Natural killer cell treated with Interleukin-12 subunit alpha and Interleukin-12 subunit beta and Interleukin-15 and Interleukin-18, amount 100 ng/mL, for 72 hours (primary cell): ENCODE measurements around the gene ATP8A2. TPM values are rescaled to one million over a fixed set of nuclear protein-coding genes. Genes with fewer than 3 reads are reported as not detected.

Source experiments
- ATAC-seq, 2 donors: fragments of 150-1000 bp; cut with Tn5 transposase in 1 of 2; sonication (Bioruptor Pico), chemical (Tn5 transposase) in 1 of 2; 2 replicates each; pipeline ENCODE4 v1.10.0; 2021
- DNase-seq: peaks from one replicate; pipeline ENCODE4 v3.0.0; 2022; ENCODE audit warnings: low spot score
- H3K27ac Mint-ChIP-seq, 2 donors: 1 replicate in 1 of 2; 2 replicates in 1 of 2; pipeline ENCODE4 v1.8.0; 2022; ENCODE audit warnings: mixed read lengths in 2 of 2, mild to moderate bottlenecking in 1 of 2, moderate library complexity in 1 of 2
- H3K27me3 Mint-ChIP-seq, 2 donors: 1 replicate in 1 of 2; 2 replicates in 1 of 2; pipeline ENCODE4 v1.8.0; 2022; ENCODE audit warnings: mixed read lengths in 2 of 2
- H3K36me3 Mint-ChIP-seq: one replicate; pipeline ENCODE4 v1.8.0; 2022; ENCODE audit warnings: mixed read lengths
- H3K4me1 Mint-ChIP-seq, 2 donors: 1 replicate in 1 of 2; 2 replicates in 1 of 2; pipeline ENCODE4 v1.8.0; 2022; ENCODE audit warnings: low read depth in 2 of 2, mixed read lengths in 2 of 2, mild to moderate bottlenecking in 1 of 2
- H3K4me3 Mint-ChIP-seq: one replicate; pipeline ENCODE4 v1.8.0; 2022; ENCODE audit warnings: mixed read lengths
- H3K9me3 Mint-ChIP-seq: 2 replicates; pipeline ENCODE4 v1.8.0; 2022; ENCODE audit warnings: mixed read lengths
- total RNA-seq, 2 donors: library from RNA; stranded (reverse); gene quantifications; one replicate each; pipeline ENCODE4 v1.2.3, GENCODE V29; 2022

ATP8A2 gene
- total RNA-seq, 2 donors from 2014 or later, result 0.10 to 0.14 TPM

DNA sequence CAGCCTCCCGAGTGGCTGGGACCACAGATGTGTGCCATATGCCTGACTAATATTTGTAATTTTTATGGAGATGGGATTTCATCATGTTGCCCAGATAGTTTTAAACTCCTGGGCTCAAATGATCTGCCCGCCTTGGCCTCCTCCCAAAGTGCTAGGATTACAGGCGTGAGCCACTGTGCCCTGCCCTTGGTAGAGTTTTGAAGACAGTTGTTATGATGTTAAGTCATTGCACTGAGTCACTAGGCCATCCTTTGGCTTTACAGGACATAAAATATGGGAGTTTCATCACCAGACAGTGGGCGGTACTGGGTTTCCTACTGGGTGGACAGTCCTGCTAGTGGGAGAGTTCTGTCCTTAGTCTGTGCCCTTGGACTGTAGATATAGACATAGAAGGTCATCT lies 282.5 kb downstream of the ATP8A2 start:
- ATAC-seq (no peak), DNase-seq (no peak)
- no peaks in the 10 kb centered on the region for H3K36me3 Mint-ChIP-seq
- no peak overlapping the region for H3K4me3 Mint-ChIP-seq
- no peaks in the 10 kb centered on the region for H3K9me3 Mint-ChIP-seq
- H3K4me1 Mint-ChIP-seq, result no peaks in the 10 kb centered on the region
- H3K27ac Mint-ChIP-seq, result no peak overlapping the region
- H3K27me3 Mint-ChIP-seq, result peaks cover 11 to 16% of the 10 kb centered on the region in 2 donors

DNA sequence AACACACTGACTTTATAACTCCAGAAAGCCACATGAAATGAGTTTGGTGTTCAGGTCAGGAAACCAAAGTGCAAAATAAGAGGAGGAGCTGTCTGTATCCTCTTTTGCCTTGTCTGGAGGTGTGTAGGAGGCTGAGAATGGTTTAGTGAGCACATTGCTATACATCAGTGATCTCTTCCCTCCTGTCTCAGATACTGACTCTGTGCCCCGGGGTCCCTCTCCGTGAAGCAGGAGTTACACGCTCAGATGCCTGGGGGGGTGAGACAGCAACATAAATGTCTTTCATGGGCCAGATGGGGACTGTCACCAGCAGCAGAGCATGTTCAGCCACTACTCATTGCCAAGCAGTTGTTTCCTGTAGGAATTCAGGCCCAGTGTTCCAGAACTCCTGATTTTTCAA lies 285.4 kb downstream of the ATP8A2 start:
- H3K27ac Mint-ChIP-seq, result no peak overlapping the region
- H3K27me3 Mint-ChIP-seq, result peaks cover 15 to 16% of the 10 kb centered on the region in 2 donors
- DNase-seq, result no peak
- no peaks in the 10 kb centered on the region for H3K36me3 Mint-ChIP-seq
- no peak overlapping the region for H3K4me3 Mint-ChIP-seq
- no peaks in the 10 kb centered on the region for H3K9me3 Mint-ChIP-seq
- no peak for ATAC-seq
- no peaks in the 10 kb centered on the region for H3K4me1 Mint-ChIP-seq

DNA sequence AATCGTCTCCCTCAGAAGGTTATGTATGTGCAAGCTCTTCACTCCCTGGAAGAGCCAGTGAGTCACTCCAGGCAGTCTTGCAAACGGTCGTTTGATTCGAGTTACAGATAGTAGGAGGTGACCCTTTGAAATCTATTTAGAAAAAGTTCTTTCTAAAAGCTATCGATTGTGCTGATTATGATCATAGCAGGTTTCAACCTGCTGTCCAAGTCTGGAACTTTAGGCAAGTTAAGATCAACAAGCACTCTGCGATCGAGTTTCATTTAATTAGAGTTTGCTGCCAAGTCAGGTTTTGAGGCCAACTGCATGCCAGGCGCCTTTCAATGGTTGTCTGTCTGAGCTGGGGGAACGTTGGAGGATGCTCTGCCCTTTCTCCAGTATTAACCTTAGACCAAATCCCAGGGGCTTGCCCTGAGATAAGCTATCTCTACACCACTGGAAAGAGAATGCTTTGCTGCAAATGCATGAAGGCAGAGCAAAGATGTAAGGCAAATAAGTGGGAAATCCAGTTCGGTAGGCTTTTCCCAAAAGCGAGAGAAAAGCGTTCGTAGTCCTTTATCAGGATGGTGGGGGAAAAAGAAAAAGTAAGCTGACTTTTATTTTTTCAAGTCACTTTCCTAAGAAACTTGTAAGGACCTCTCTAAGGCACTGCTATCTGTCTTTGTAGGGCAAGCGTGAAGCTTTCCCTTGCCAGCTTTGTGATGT lies 287.5 kb downstream of the ATP8A2 start:
- ATAC-seq (no peak), DNase-seq (no peak)
- Mint-ChIP-seq H3K27me3 (peaks cover 8 to 9% of the 10 kb centered on the region in 2 donors), H3K36me3 (no peaks in the 10 kb centered on the region), H3K9me3 (no peaks in the 10 kb centered on the region), H3K27ac (no peak overlapping the region), H3K4me3 (no peak overlapping the region), H3K4me1 (no peaks in the 10 kb centered on the region)

DNA sequence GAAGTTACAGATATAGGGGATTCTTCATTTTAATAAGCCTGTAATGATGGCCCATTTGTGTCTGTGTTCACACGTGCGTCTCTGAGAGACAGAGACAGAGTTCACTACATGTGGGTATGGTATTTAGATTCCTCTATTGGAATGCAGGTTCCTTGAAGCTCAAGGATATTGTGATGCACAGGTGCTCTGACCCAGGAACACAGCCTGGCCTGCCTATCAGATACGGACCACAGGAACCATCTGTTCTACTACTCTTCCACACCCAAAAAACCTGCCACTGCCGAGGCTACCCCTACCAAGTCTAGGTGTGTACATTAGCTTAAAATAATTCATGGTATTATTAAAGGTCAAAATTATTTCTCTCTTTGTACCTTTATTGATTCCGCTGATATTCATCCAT lies 289.2 kb downstream of the ATP8A2 start:
- Mint-ChIP-seq H3K9me3 (no peaks in the 10 kb centered on the region), H3K27me3 (peaks cover 11 to 16% of the 10 kb centered on the region in 2 donors), H3K27ac (no peak overlapping the region), H3K4me1 (no peaks in the 10 kb centered on the region), H3K36me3 (no peaks in the 10 kb centered on the region), H3K4me3 (no peak overlapping the region)
- no peak for DNase-seq
- ATAC-seq, result no peak

DNA sequence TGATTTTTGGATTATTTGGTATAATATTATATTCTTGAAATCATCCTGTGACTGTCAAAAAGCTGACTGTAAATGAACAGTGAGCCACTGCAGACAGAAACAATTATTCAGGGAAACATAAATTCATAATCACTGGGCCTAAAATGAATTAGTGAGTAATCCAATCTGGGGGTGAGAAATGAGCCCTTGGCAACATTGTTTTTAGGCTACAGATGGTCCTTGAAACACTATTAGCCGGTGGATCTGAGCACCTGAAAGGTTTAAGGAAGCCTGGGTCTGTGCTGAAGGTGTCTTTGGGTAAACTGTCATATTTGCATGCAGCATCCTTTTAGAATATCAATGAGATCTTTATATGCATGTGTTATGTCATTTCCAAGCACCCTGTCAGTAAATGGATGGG lies 290.7 kb downstream of the ATP8A2 start:
- DNase-seq, result no peak
- no peaks in the 10 kb centered on the region for H3K4me1 Mint-ChIP-seq
- H3K4me3 Mint-ChIP-seq, result no peak overlapping the region
- no peak for ATAC-seq
- no peaks in the 10 kb centered on the region for H3K9me3 Mint-ChIP-seq
- peaks cover 11 to 16% of the 10 kb centered on the region in 2 donors for H3K27me3 Mint-ChIP-seq
- no peaks in the 10 kb centered on the region for H3K36me3 Mint-ChIP-seq
- H3K27ac Mint-ChIP-seq, result no peak overlapping the region

DNA sequence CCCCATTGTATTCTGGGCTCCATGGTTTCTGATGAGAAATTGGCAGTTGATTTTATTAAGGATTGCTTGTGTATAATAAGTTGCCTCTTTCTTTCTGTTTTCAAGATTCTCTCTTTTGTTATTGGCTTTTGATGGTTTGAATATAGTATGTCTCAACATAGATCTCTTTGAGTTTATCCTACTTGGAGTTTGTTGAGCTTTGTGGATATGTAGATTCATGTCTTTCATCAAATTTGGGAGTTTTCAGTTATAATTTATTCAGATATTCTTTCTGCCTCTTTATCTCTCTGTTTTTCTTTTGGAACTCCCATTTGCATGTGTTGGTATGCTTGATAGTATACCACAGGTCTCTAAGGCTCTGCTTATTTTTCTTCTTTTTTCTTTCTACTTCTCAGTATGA lies 296.6 kb downstream of the ATP8A2 start:
- no peak overlapping the region for H3K27ac Mint-ChIP-seq
- H3K4me1 Mint-ChIP-seq, result no peaks in the 10 kb centered on the region
- no peak overlapping the region for H3K4me3 Mint-ChIP-seq
- peaks cover 9% of the 10 kb centered on the region for H3K9me3 Mint-ChIP-seq
- DNase-seq (no peak), ATAC-seq (no peak)
- peaks cover 16% of the 10 kb centered on the region for H3K36me3 Mint-ChIP-seq
- peaks cover 22 to 25% of the 10 kb centered on the region in 2 donors for H3K27me3 Mint-ChIP-seq

DNA sequence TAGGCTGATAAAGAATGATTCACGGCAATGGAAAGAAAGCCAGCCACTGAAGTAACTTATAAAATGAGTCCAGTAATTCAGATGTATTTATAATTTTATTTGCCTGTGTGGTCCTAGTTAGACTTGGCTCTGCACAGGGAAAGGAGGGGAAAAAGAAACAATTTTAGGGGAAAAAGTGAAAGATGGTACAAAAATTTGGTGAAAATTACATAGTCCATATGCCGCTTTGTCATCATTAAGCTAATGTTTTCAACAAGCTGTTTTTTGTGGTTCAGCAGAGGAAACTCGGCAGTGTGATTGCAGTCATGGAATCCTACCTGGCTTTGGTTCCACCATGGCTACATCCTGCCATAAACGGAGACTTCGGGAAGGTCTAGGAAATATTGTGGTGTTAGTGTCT lies 301.9 kb downstream of the ATP8A2 start:
- DNase-seq (no peak), ATAC-seq (no peak)
- no peaks in the 10 kb centered on the region for H3K4me1 Mint-ChIP-seq
- H3K9me3 Mint-ChIP-seq, result peaks cover 7% of the 10 kb centered on the region
- no peak overlapping the region for H3K4me3 Mint-ChIP-seq
- H3K36me3 Mint-ChIP-seq, result peaks cover 9% of the 10 kb centered on the region
- H3K27me3 Mint-ChIP-seq, result peaks cover 19 to 26% of the 10 kb centered on the region in 2 donors
- H3K27ac Mint-ChIP-seq, result no peak overlapping the region

DNA sequence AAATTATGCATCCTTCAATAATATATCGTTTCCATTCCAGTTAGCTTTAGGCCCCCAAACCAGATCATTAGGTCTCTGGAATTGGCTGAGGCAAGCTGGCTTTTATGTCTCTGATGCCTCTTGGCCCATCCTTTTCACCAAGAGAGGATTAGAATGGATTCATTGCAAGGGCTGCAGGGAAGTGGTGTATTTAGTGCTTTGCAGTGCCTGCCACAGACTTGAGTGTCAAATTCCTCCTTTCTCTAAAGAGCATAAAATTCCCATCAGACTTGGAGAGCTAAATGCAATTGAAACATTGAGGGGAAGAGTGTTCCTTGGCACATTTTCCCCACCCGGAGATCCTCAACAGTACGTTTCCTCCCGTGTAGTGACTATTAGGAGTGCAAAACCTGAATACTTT lies 302.6 kb downstream of the ATP8A2 start:
- Mint-ChIP-seq H3K27ac (no peak overlapping the region), H3K9me3 (peaks cover 4% of the 10 kb centered on the region), H3K36me3 (peaks cover 5% of the 10 kb centered on the region), H3K4me1 (no peaks in the 10 kb centered on the region), H3K4me3 (no peak overlapping the region), H3K27me3 (peaks cover 18 to 26% of the 10 kb centered on the region in 2 donors)
- ATAC-seq (no peak), DNase-seq (no peak)

DNA sequence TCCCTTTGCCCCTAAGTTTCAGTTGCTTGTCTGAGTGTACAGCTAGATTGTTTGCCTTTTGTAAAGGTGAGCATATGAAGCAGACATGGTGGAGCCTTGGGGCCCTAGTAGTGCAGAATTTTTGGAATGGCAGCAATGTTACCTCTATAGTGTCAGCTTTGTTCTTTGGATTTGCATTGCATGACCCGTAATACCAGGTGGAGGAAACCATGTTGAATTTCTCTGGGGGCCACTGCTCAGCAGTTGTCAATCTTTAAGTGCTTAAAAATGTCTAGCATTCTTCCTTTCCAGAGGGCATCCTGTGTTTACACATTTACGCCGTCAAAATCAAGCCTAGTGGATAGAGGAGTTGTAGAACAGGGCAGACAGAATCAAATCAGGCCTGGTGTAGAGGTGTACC lies 303.3 kb downstream of the ATP8A2 start:
- no peak overlapping the region for H3K27ac Mint-ChIP-seq
- H3K4me1 Mint-ChIP-seq, result no peaks in the 10 kb centered on the region
- no peak overlapping the region for H3K4me3 Mint-ChIP-seq
- no peak for ATAC-seq
- H3K36me3 Mint-ChIP-seq, result no peaks in the 10 kb centered on the region
- peaks cover 18 to 29% of the 10 kb centered on the region in 2 donors for H3K27me3 Mint-ChIP-seq
- DNase-seq, result no peak
- no peaks in the 10 kb centered on the region for H3K9me3 Mint-ChIP-seq

DNA sequence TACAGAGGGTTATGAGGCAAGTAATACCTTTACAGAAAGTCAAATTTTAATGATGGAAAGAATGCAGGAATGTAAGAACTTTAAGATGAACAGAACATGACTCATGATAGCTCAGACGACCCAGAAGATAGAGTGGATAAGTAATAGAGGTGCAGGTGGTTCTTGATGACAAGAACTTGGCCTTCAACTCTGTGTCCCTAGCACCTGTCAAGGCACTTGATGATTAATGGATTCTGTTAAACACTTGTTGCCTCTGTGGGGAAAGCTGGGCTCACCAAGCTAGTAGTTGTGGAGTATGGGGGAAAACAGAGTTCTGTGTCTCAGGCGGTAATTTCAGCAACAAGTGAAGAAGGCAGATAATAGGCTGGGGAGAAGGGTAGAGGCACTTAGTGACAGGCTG lies 306.2 kb downstream of the ATP8A2 start:
- Mint-ChIP-seq H3K4me1 (no peaks in the 10 kb centered on the region), H3K27me3 (peaks cover 16 to 17% of the 10 kb centered on the region in 2 donors), H3K27ac (no peak overlapping the region), H3K36me3 (no peaks in the 10 kb centered on the region), H3K9me3 (no peaks in the 10 kb centered on the region), H3K4me3 (no peak overlapping the region)
- ATAC-seq, result no peak
- DNase-seq, result no peak

DNA sequence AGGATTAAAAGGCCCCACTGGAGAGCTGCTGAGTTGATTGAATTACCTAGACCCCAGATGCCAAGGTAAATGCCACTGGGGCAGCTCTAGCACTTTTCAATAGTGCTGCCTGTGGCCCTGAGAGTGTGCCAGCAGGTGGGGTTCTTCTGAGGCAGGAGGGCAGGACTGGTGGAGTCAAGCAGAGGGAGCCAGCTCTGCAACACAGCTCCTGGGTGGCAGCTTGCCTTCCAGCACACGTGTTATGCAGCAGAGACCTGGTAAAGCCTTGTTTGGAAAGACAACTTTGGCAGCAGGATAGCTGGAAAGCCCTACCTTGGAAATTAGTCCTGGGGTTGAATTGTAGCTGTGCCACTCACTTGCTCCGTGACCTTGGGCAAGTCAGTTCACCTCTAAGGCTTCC lies 306.6 kb downstream of the ATP8A2 start:
- no peaks in the 10 kb centered on the region for H3K9me3 Mint-ChIP-seq
- no peaks in the 10 kb centered on the region for H3K4me1 Mint-ChIP-seq
- H3K4me3 Mint-ChIP-seq, result no peak overlapping the region
- H3K27ac Mint-ChIP-seq, result no peak overlapping the region
- no peak for ATAC-seq
- DNase-seq, result no peak
- H3K36me3 Mint-ChIP-seq, result no peaks in the 10 kb centered on the region
- peaks cover 14 to 17% of the 10 kb centered on the region in 2 donors for H3K27me3 Mint-ChIP-seq

DNA sequence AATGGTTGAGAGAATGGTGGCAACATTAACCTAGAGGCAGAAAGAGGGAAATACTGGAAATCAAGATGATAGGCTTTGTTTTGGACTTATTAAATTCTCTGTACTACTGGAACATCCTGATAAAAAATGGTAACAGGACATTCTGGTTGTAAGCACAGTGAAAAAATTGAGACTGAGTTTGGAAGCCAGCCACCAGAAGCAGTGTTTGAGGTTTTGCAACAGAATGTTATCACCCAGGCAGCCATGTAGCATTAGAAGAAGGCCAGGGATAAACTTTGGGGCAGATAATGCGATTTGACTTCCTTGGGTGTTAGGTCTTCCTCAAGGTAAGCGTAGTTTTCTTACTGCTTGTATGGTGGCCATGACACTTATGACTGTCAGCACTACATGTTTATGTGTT lies 307.4 kb downstream of the ATP8A2 start:
- no peak for DNase-seq
- Mint-ChIP-seq H3K27me3 (peaks cover 14 to 17% of the 10 kb centered on the region in 2 donors), H3K36me3 (no peaks in the 10 kb centered on the region), H3K4me1 (no peaks in the 10 kb centered on the region), H3K9me3 (no peaks in the 10 kb centered on the region), H3K4me3 (no peak overlapping the region), H3K27ac (no peak overlapping the region)
- no peak for ATAC-seq

DNA sequence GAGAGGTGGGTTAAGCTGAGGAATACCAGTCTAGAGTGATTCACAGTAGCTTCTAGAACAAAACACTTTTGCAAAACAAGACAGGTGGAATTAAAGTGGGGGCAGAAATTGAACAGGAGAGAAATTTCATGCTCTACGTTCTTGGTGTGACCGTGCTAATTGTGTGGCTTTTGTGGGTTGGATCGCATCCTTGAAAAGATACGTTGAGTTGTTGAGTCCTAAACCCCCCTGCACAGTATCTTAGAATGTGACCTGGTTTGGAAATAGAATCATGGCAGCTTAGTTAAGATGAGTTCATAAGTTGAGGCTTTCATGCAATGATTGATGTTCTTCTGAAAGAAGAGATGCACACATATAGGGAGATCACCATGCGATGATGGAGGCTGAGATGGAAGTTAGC lies 308.2 kb downstream of the ATP8A2 start:
- Mint-ChIP-seq H3K27ac (no peak overlapping the region), H3K4me3 (no peak overlapping the region), H3K27me3 (peaks cover 14 to 17% of the 10 kb centered on the region in 2 donors), H3K36me3 (no peaks in the 10 kb centered on the region), H3K4me1 (no peaks in the 10 kb centered on the region), H3K9me3 (no peaks in the 10 kb centered on the region)
- no peak for DNase-seq
- ATAC-seq, result no peak

DNA sequence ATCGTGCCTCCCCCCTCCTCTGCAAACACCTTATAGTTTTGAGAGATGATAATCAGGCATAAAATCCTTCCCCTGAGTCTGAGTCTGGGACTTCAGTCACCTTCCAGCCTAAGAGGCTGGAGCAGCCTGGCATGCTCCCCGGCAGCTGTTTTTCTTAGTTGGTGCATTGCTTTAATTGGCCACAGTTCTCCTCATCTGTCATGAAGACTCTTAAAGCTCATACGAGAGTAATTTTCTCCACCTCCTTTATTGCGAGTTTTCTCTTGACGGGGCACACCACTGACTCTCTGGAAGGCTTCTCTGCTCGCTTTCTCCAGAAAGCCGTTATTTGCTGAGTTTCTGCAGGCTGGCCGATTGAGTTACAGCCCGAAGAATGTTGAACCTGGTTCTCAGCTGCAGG lies 310.5 kb downstream of the ATP8A2 start:
- no peaks in the 10 kb centered on the region for H3K36me3 Mint-ChIP-seq
- H3K4me1 Mint-ChIP-seq, result no peaks in the 10 kb centered on the region
- H3K4me3 Mint-ChIP-seq, result no peak overlapping the region

DNA sequence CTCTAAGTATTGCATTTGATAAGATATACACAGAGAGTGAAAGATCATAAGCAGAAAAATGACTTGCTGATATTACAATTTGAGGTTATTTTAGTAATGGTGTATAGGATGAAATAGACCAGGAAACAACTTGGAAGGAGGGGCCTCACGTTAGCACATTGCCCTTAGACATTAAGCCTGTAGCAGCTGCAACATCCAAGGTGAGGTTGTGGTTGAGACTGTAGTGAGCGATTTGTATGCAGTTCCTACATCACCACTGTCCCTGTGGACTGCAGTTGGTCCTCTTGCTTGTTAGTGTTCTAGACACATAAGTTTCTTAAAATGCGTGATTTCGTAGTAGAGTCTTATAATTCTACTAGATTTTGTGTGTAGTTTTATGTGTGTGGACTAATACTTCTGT lies 311.3 kb downstream of the ATP8A2 start:
- H3K4me3 Mint-ChIP-seq, result no peak overlapping the region
- peaks cover 4 to 7% of the 10 kb centered on the region in 2 donors for H3K27me3 Mint-ChIP-seq
- no peaks in the 10 kb centered on the region for H3K4me1 Mint-ChIP-seq
- no peaks in the 10 kb centered on the region for H3K36me3 Mint-ChIP-seq
- no peak overlapping the region for H3K27ac Mint-ChIP-seq
- no peaks in the 10 kb centered on the region for H3K9me3 Mint-ChIP-seq
- DNase-seq, result no peak
- ATAC-seq, result no peak

More for the DNA sequence above, 310.5 kb downstream of the ATP8A2 start:
- Mint-ChIP-seq H3K27ac (no peak overlapping the region), H3K27me3 (peaks cover 12 to 15% of the 10 kb centered on the region in 2 donors), H3K9me3 (no peaks in the 10 kb centered on the region)
- ATAC-seq (no peak), DNase-seq (no peak)
